HG03066 (cell line): ENCODE data around the gene USP44.

Source experiments
- ATAC-seq: cut with Tn5 transposase; IDR thresholded peaks from one replicate; pipeline ENCODE4 v1.9.1; 2021; ENCODE audit warnings: low read depth; ENCODE audit not compliant: unreplicated experiment

The USP44 gene

GRCh38 chr12:95470300-95470699 is 81.0 kb downstream of the USP44 start:
- no peak for ATAC-seq
